Retinal pigment epithelial cell (primary cell): ENCODE results near the gene PDSS1.
"Not testable (repeated sequence)": the region's sequence is repeated elsewhere in the genome, so short reads cannot be mapped to it uniquely, and the experiment has no call there.

Experiments used
- DNase-seq: peaks from one replicate; pipeline ENCODE4 v3.0.0-alpha.2; 2010; ENCODE audit warnings: low read depth
- H3K4me3 ChIP-seq: 2 replicates; pipeline ENCODE4 v1.5.1; 2011; ENCODE audit warnings: mild to moderate bottlenecking, low read length, control low read depth, moderate library complexity
- TF ChIP-seq, protein P1 (sequence below): conservative IDR thresholded peaks from 2 replicates; pipeline ENCODE4 v1.5.1; 2011; ENCODE audit warnings: low read depth, low read length, control low read depth, inconsistent platforms

The PDSS1 gene

DNA sequence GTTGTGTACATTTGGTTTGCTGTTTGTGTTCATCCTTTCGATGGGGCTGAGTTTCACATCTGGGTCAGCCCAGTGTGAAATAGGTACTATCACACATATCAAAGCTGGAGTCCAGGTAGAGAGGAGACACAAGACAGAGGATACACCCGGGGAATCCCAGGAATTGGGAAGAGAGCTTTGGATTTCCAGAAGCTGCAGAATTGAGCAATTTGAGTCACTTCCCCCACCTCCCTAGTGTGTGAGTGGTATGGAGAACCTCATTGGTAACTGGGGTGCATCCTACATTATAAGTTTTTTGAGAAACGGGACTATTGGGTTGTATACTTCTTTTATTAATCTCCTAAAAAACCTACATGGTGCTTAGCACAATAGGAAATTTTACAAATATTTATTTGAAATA is 12.1 kb upstream of the PDSS1 start:
- TF ChIP-seq, protein P1, sequence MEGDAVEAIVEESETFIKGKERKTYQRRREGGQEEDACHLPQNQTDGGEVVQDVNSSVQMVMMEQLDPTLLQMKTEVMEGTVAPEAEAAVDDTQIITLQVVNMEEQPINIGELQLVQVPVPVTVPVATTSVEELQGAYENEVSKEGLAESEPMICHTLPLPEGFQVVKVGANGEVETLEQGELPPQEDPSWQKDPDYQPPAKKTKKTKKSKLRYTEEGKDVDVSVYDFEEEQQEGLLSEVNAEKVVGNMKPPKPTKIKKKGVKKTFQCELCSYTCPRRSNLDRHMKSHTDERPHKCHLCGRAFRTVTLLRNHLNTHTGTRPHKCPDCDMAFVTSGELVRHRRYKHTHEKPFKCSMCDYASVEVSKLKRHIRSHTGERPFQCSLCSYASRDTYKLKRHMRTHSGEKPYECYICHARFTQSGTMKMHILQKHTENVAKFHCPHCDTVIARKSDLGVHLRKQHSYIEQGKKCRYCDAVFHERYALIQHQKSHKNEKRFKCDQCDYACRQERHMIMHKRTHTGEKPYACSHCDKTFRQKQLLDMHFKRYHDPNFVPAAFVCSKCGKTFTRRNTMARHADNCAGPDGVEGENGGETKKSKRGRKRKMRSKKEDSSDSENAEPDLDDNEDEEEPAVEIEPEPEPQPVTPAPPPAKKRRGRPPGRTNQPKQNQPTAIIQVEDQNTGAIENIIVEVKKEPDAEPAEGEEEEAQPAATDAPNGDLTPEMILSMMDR, result no peak
- H3K4me3 ChIP-seq, result no peak overlapping the region
- no peak for DNase-seq

DNA sequence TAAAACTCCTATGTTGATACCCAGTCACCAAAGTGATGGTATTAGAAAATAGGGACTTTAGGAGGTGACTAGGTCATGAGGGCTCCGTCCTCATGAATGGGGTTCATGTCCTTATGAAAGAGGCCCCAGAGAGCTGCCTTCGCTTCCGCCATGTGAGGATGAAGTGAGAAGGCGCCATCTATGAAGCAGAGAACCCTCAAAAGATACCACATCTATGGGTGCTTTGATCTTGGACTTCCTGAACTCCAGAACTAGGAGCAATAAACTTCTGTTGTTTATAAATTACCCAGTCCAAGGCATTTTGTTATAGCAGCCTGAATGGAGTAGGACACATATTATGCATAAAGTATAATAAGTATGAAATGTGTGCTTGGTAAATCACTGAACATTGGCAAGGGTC is 8.1 kb upstream of the PDSS1 start:
- no peak for DNase-seq
- no peak overlapping the region for H3K4me3 ChIP-seq
- TF ChIP-seq, protein P1, result no peak

DNA sequence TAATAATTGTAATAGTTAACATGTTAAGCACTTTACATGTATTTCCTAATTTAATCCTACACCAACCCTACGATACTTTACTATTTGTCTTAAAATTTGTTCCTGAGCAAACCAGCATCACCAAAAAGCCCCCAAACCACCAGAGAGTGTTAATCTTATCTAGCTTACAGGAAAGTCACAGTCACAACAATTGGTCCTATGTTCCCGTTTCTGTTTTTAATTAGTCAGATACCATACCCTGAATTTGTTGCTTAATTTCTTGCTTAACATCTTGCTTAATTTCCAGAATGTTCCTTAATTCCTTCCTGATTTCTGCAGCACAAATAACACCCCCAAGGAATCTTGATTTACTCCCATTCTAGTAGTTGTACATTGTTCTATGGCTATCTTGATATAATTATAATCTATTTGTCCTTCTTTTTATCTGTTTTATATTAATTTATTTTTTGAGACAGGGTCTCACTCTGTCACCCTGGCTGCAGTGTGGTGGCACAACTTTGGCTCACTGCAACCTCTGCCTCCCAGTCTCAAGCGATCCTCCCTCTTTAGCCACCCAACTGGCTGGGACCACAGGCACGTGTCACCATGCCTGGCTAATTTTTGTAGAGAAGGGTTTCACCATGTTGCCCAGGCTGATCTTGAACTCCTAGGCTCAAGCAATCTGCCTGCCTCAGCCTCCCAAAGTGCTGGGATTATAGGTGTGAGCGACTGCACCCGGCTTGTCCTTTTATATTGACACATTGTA is 6.6 kb upstream of the PDSS1 start:
- no peak overlapping the region for H3K4me3 ChIP-seq
- TF ChIP-seq, protein P1, result no peak

DNA sequence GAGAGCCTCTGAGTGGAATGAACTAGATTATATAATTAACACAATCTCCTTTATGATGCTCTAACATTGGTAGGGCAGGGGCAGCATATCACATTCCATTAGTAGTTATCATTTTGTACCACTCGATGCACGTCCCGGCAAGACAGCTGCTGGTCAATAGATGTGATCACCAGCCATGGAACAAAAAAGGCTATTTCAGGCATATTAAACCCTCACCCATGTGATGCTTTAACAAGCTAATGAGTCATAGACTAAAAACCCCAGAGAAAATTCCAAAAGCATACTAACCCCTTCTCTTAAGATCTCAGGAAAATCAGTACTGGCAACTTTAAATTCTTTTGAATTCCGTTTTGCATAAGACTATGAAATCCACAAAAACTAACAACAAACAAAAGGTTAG is 3.0 kb upstream of the PDSS1 start:
- not testable (repeated sequence) for H3K4me3 ChIP-seq
- peak; percentile 55 for DNase-seq

More for the DNA sequence above, 6.6 kb upstream of the PDSS1 start:
- DNase-seq, result no peak

DNA sequence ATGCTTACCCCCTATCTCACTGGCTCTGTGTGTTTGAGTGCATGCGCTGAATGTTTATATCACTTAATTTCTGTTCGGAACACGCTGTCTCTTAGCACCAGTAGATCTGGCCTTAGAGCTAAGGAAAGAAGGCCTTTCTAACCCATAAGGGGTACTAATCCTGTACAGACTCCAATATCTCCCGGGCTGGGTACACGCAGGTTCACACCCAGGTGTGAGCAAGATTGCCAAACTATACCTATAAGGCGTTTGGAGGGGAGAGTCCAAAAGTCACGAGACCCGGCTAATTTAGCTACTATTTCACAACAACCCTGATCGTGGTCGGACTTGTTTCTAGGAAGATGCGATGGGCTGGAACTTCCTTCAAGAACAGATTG is 727 bp upstream of the PDSS1 start:
- no peak for DNase-seq
- H3K4me3 ChIP-seq, result peak overlapping the region; percentile 86

DNA sequence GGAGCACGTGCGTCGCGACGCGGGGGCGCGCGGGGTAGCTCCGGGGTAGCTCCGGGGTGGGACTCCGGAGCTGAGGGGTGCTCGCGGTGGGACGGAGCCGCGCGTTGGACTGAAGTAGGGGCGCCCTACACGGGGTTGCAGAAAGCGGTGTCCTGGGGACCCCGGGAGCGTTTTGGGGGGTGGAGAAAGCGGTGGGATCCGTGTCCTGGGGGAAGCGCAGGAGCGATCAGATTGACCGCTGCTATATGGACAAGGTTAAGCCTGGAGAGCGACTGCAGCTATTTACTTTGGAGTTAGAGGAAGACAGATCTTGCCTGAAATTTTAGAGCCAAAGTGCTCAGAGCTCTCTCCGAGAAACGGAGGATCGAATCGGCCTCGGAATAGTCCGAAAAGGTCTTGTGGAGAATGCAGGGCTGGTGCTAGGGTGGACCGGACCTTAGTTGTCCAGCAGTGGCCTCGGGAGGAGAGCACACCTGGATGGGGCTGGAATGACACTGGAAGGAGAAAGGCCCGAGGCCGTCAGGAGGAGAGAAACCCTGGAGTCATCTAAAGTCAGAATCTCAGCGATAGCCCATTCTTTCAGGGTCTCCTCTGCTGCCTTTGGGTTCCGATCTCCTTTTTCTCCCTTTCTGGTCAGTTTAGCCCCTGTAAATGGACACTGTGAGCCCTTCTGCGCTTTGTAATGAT is 564 bp downstream of the PDSS1 start:
- DNase-seq, result no peak
- TF ChIP-seq, protein P1, result no peak
- H3K4me3 ChIP-seq, result peak overlapping the region; percentile 86

More for the DNA sequence above, 727 bp upstream of the PDSS1 start:
- TF ChIP-seq, protein P1, result no peak

DNA sequence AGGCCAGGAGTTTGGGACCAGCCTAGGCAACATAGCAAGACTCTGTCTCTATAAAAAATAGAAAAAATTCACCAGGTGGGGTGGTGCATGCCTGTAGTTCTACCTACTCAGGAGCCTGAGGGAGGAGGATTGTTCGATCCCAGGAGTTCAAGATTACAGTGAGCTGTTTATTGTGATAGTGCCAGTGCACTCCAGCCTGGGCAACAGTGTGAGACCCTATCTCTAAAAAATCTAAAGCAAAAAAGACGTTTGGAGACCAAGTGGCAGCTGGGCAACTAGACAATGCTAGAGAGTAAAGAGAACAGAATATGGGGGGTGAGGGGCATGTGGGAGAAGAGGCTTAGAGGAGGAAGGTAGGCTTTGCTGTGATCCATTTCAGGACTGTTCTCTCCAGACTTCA is 1.4 kb downstream of the PDSS1 start:
- peak overlapping the region; percentile 86 for H3K4me3 ChIP-seq

More for the DNA sequence above, 1.4 kb downstream of the PDSS1 start:
- TF ChIP-seq, protein P1, result no peak
- DNase-seq, result no peak
